Measurements from ENCODE around the gene TEX9.

GRCh38 chr15:56371495-56372147, 6.4 kb downstream of the TEX9 start:
- no peak for TF ChIP-seq CTCF (IDR thresholded peaks at IDR 0.05)
- TF ChIP-seq ZFX (IDR thresholded peaks at IDR 0.05; ENCODE audit: borderline replicate concordance) = no peak

All from 22Rv1 (cell line).